Measurements from ENCODE around the gene GNGT1.
"Not testable (repeated sequence)": the region's sequence is repeated elsewhere in the genome, so short reads cannot be mapped to it uniquely, and the experiment has no call there.

Gene GNGT1

GRCh38 chr7:93895859-93896600, 10.3 kb upstream of the GNGT1 start:
- TF ChIP-seq CTCF (IDR thresholded peaks at IDR 0.05; ENCODE audit: insufficient read depth, low read length, missing control alignments): no peak
- ChIA-PET CTCF (interaction anchor here (1.1 to 2.0 kb wide), 5 partner anchors 9 to 340 kb away, joined by 3 to 9 read pairs (median 5); no protein-coding TSS in a partner anchor), POLR2A (interaction anchor here (0.5 kb wide), 1 partner anchor 31 kb away, joined by 3 read pairs; no protein-coding TSS in a partner anchor)
- no peak for DNase-seq (ENCODE audit: low read depth, low spot score)
- H3K4me3 ChIP-seq (ENCODE audit: low read depth, low read length): no peak overlapping the region

- ChIA-PET CTCF (interaction anchor here (1.9 to 2.0 kb wide), 2 partner anchors 11 to 190 kb away, joined by 5 to 9 read pairs; no protein-coding TSS in a partner anchor), POLR2A (no interaction called here)
- no peak for DNase-seq (ENCODE audit: low read depth, low spot score)
- H3K4me3 ChIP-seq (ENCODE audit: low read depth, low read length): no peak overlapping the region
- TF ChIP-seq CTCF (IDR thresholded peaks at IDR 0.05; ENCODE audit: insufficient read depth, low read length, missing control alignments): no peak
Measured at GRCh38 chr7:93897680-93898079, 8.7 kb upstream of the GNGT1 start.

GRCh38 chr7:93902777-93903423, 3.5 kb upstream of the GNGT1 start:
- no peak for DNase-seq (ENCODE audit: low read depth, low spot score)
- H3K4me3 ChIP-seq (ENCODE audit: low read depth, low read length): no peak overlapping the region
- POLR2A ChIA-PET: no interaction called here
- TF ChIP-seq CTCF (IDR thresholded peaks at IDR 0.05; ENCODE audit: insufficient read depth, low read length, missing control alignments): peak; percentile 67
- CTCF ChIA-PET: interaction anchor here (0.6 to 7.3 kb wide), 41 partner anchors 7 to 386 kb away, joined by 3 to 141 read pairs (median 4); partner anchors contain the start of genes GNG11 and TFPI2

- ChIA-PET CTCF (interaction anchor here (0.7 to 3.6 kb wide), 8 partner anchors 8 to 312 kb away, joined by 3 to 17 read pairs (median 6); partner anchors contain the start of gene GNG11), POLR2A (no interaction called here)
Measured at GRCh38 chr7:93910076-93910994, 4.0 kb downstream of the GNGT1 start.

GRCh38 chr7:93911242-93911641, 4.9 kb downstream of the GNGT1 start:
- H3K4me3 ChIP-seq (ENCODE audit: low read depth, low read length); POLR2A ChIA-PET; DNase-seq (ENCODE audit: low read depth, low spot score): not testable (repeated sequence)
- CTCF ChIA-PET: interaction anchor here (3.0 to 3.6 kb wide), 2 partner anchors 10 to 12 kb away, joined by 10 to 17 read pairs; no protein-coding TSS in a partner anchor

More at GRCh38 chr7:93910076-93910994, 4.0 kb downstream of the GNGT1 start:
- no peak for TF ChIP-seq CTCF (IDR thresholded peaks at IDR 0.05; ENCODE audit: insufficient read depth, low read length, missing control alignments)
- H3K4me3 ChIP-seq (ENCODE audit: low read depth, low read length): no peak overlapping the region
- DNase-seq (ENCODE audit: low read depth, low spot score): no peak

GRCh38 chr7:93911661-93912060, 5.3 kb downstream of the GNGT1 start:
- POLR2A ChIA-PET; H3K4me3 ChIP-seq (ENCODE audit: low read depth, low read length); DNase-seq (ENCODE audit: low read depth, low spot score): not testable (repeated sequence)
- CTCF ChIA-PET: interaction anchor here (3.0 to 3.6 kb wide), 2 partner anchors 10 to 13 kb away, joined by 10 to 17 read pairs; no protein-coding TSS in a partner anchor

Data from AG04449 (cell line).